GM23338 (cell line): Measurements from ENCODE around the gene GAB2.

Experiments
- EZH2phosphoT487 ChIP-seq: fragments of 200-600 bp; sonication (generic); IDR thresholded peaks from one replicate; pipeline ENCODE4 v1.8.1; 2018; ENCODE audit warnings: antibody characterized with exemption; ENCODE audit not compliant: unreplicated experiment
- POLR2AphosphoS5 ChIP-seq: IDR thresholded peaks from 2 replicates; pipeline ENCODE4 v1.6.1; 2016; ENCODE audit warnings: antibody characterized with exemption, low read depth
- ZNF114 ChIP-seq: fragments of 250-450 bp; sonication (Bioruptor Pico); IDR thresholded peaks from 2 replicates; pipeline ENCODE4 v1.5.0; 2020; ENCODE audit warnings: mild to moderate bottlenecking, moderate library complexity
- TF ChIP-seq, protein P1 (sequence below), 2 experiments: fragments of 200-600 bp in 1 of 2; sonication (generic) in 1 of 2; conservative IDR thresholded peaks; 2 replicates each; pipeline versions ENCODE4 v1.5.1 to v1.6.1; 2016 to 2017; ENCODE audit warnings: antibody characterized with exemption in 2 of 2, low read depth in 2 of 2, mild to moderate bottlenecking in 2 of 2, moderate library complexity in 1 of 2

DNA sequence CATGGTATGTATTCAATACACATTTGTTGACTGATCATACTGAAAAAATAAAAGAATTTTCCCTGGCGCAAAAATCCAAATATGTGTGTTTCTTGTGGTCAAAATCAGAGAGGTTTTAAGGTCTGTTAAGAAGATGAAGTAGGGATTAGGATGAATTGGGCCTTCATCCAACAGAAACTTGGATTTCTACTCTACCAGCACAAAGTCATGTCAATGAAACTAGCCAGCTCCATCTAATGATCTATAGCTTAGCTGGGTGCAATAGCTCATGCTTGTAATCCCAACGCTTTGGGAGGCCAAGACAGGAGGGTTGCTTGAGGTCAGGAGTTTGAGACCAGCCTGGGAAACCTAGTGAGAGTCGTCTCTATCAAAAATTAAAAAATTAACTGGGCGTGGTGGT lies 163.4 kb downstream of the GAB2 start:
- TF ChIP-seq, protein P1, sequence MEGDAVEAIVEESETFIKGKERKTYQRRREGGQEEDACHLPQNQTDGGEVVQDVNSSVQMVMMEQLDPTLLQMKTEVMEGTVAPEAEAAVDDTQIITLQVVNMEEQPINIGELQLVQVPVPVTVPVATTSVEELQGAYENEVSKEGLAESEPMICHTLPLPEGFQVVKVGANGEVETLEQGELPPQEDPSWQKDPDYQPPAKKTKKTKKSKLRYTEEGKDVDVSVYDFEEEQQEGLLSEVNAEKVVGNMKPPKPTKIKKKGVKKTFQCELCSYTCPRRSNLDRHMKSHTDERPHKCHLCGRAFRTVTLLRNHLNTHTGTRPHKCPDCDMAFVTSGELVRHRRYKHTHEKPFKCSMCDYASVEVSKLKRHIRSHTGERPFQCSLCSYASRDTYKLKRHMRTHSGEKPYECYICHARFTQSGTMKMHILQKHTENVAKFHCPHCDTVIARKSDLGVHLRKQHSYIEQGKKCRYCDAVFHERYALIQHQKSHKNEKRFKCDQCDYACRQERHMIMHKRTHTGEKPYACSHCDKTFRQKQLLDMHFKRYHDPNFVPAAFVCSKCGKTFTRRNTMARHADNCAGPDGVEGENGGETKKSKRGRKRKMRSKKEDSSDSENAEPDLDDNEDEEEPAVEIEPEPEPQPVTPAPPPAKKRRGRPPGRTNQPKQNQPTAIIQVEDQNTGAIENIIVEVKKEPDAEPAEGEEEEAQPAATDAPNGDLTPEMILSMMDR (conservative IDR thresholded peaks at IDR 0.05; ENCODE audit: low read depth in 2 of 2), result no peak
- TF ChIP-seq POLR2AphosphoS5 (no peak), EZH2phosphoT487 (no peak), ZNF114 (CRISPR knock-in tag) (no peak)
